GM12874 (cell line): ENCODE results near the gene PLCB4.

Experiments
- TF ChIP-seq, protein P1 (sequence below): IDR thresholded peaks from 2 replicates; pipeline ENCODE4 v1.5.1; 2011; ENCODE audit warnings: low read depth, mild to moderate bottlenecking, control low read depth, low read length, moderate library complexity; ENCODE audit not compliant: insufficient read depth

The PLCB4 gene

DNA sequence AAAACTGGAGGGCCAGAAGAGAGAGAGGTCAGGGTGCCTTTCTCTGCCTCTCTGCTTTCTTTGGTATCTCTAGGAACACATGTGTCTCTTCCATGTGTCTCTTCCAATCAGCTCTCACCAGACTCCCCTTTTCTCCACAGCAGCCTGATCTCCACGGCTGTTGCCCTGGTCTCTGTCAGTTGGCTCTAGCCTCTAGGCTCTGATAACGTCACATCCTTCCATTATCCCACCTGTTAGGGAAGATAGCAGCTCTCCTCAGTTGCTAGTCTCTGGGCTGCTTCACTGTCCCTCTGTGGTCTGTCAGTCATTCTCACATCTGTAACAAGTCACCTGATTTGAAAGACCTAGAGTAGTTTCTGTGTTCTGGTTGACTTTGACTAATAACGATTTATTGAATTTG, 80.2 kb downstream of the PLCB4 start:
- TF ChIP-seq, protein P1, sequence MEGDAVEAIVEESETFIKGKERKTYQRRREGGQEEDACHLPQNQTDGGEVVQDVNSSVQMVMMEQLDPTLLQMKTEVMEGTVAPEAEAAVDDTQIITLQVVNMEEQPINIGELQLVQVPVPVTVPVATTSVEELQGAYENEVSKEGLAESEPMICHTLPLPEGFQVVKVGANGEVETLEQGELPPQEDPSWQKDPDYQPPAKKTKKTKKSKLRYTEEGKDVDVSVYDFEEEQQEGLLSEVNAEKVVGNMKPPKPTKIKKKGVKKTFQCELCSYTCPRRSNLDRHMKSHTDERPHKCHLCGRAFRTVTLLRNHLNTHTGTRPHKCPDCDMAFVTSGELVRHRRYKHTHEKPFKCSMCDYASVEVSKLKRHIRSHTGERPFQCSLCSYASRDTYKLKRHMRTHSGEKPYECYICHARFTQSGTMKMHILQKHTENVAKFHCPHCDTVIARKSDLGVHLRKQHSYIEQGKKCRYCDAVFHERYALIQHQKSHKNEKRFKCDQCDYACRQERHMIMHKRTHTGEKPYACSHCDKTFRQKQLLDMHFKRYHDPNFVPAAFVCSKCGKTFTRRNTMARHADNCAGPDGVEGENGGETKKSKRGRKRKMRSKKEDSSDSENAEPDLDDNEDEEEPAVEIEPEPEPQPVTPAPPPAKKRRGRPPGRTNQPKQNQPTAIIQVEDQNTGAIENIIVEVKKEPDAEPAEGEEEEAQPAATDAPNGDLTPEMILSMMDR = no peak

DNA sequence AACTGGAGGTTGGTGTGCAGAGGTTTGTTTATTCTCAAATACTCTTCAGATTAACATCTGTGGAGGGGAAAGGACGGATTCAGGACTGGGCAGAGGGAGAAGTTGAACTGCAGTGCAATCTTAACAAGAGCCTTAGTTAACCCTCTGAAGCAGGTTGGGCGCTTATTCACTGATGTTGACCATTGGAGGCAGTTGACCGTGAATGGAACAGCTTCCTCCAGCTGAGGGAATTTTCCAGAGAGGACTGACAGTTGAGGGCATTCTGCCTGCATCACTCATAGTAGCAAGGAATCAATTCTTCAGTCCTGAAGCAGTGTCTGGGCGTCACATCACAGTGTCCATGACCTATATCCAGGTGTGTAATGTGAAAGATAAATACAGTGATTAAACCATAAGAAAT, 80.9 kb downstream of the PLCB4 start:
- TF ChIP-seq, protein P1 = no peak

DNA sequence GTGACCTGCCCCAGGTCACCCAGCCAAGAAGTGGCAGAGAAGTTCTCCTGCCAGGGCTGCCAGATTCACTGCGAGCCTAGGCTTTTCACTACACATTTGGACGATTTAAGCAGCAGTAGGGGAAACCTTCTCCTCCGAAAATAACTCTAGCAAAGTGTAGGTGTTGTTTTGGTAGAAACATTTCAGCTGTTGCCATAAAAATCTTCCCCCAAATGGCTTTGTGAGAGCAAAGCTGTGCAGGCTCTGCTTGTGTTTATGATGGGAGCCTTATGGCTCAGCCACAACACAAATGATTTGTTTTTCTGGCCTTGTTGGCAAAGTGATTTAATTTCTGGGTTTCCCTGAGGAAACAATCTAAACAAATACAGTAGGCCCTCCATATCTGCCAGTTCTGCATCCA, 81.8 kb downstream of the PLCB4 start:
- TF ChIP-seq, protein P1 = no peak

DNA sequence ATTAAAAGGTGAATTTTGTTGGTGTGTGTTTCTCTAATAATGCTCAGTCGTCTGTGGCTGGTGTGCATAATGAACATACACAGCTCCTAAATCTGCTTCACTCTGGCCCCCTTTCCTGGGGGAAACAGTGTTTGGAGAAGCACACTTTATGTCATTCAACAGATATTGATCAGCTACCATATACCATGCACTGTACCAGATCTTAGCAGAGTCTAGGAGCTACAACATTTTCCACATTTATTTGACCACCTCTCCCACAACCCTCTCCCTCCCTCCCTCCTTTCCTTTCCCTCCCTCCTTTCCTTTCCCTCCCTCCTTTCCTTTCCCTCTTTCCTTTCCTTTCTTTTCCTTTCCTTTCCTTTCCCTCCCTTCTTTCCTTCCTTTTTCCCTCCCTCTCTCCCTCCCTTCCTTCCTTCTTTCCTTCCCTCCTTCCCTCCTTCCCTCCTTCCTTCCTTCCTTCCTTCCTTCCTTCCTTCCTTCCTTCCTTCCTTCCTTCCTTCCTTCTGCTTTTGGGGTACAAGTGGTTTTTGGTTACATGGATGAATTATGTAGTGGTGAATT, 85.7 kb downstream of the PLCB4 start:
- TF ChIP-seq, protein P1 = no peak

DNA sequence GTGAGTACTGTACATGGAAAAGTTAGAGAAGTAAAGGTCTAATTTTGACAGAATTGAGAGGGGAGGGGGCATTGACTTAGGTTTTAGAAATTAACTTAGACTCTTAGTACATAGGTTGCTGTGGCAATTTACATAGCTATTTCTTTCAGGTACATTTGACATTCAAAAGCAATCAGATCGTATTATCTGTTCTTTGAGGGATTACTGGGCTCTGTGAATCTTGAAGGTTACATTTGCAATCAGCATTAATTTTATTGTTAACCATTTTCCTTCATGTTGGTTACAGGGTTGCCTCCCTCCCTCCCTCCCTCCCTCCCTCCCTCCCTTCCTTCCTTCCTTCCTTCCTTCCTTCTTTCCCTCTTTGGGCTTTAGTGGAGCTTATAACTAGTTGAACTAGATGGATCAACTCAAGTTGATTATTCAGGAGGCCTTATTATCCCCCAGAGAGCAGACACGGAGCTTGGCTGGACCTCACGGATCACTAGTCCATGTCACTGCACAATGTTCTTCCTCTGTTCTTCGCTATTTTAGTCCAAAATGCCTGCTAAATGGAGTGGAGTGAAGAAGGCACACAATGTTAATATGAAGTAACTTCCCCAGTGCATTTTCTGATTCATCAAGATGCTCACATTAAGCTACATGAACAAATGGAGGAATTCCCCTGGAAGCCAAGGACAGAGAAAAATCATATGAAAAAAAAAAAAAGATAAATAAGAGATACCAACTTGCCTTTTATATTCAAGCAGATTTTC, 87.8 kb downstream of the PLCB4 start:
- TF ChIP-seq, protein P1 = no peak

DNA sequence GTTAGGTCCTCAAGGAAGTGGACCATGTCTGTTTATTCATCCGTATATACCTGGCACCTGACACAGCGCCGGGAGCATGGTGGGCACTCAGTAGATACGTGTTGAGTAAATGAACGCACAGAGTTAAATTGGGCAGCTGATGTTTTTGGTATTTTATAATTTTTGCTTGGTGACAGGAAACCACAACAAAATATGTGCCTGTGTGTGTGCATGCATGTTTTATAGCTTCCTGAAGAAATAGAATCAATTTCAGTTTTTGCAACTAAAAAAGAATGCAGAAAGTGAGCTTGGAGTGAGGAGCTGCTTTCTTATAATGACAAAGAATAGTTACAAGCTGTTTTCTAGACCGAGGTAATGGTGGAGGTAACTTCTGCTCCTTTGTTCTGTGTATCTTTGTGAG, 91.4 kb downstream of the PLCB4 start:
- TF ChIP-seq, protein P1 = no peak

DNA sequence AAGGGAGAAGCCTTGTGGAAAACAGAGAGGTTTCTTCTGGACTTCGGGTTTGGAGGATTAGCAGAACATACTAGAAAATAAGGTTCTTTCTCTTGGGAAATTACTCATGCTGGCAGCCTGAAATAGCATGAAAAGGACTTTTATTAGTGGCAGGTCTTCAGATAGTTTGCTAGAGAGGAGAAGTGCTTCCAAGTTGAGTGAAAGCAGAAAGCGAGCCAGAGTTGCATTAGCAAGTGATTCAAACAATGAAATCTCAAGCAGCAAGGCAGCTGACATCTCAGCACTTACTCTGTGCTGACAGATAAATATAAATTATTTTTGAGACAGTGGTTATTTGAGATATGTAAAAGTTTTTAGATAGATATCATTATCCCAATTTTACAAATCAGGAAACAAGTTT, 91.9 kb downstream of the PLCB4 start:
- TF ChIP-seq, protein P1 = no peak
